GM10248 (cell line): ENCODE results near the gene CCT7.

ENCODE experiments used
- CTCF ChIA-PET: fragments of 300-600 bp; sonication (Branson Sonifier 250); formaldehyde crosslinking; extraction: SDS; loops from one replicate; lab custom pipeline; 2021; ENCODE audit warnings: antibody characterized with exemption; lab: Yijun Ruan, JAX
- POLR2A ChIA-PET: fragments of 350-650 bp; sonication (Branson Sonifier 250); formaldehyde crosslinking; extraction: SDS; loops from one replicate; lab custom pipeline; 2020; ENCODE audit warnings: antibody characterized with exemption; lab: Yijun Ruan, JAX
- DNase-seq: peaks from one replicate; pipeline ENCODE4 v3.0.0; 2012; ENCODE audit errors: extremely low spot score
- CTCF ChIP-seq: IDR thresholded peaks from 2 replicates; pipeline ENCODE4 v1.5.1; 2012; ENCODE audit warnings: mild to moderate bottlenecking, low read depth; ENCODE audit errors: extremely low read depth, missing control alignments, control extremely low read depth

Gene CCT7

DNA sequence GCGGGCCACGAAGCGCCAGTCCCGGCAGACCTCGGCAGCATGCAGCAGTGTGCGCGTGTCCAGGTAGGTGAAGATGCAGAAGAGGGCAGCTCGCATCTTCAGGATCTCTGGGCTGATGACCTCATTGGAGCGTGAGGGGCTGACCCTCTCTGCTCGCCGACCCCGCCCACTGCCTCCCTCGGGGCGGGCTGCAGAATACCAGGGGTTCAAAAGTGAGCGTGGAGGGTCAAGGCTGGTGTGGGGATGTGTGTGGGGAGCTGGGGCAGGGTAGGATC, 30.2 kb downstream of the CCT7 start:
- TF ChIP-seq CTCF = no peak
- POLR2A ChIA-PET = no interaction called here
- no peak for DNase-seq
- CTCF ChIA-PET = interaction anchor here (2.5 kb wide), 1 partner anchor 26 kb away, joined by 11 read pairs; no protein-coding TSS in a partner anchor

DNA sequence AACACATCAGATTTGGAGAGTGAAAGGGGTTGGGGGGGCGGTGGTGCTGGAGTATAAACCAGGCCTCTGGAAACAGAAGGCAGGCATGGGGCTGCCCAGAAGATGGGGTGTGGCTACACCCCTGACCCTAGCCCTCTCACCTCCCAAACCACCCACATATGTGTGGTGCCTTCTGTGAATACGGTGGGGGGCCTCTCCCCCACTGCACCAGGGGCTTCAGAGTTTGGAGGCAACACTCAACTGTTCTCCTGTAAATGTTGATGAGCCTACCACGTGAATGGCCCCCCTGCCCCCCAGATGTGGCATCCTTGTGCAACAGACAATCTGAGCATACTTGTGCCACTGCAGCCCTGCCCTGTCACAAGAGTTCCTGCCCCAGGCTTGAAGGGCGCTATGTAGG, 30.7 kb downstream of the CCT7 start:
- no peak for DNase-seq
- POLR2A ChIA-PET = no interaction called here

GRCh38 chr2:73265298-73266060, 31.4 kb downstream of the CCT7 start:
- DNase-seq = no peak
- no peak for TF ChIP-seq CTCF
- POLR2A ChIA-PET = no interaction called here
- CTCF ChIA-PET = no interaction called here

More for the DNA sequence above, 30.7 kb downstream of the CCT7 start:
- TF ChIP-seq CTCF = no peak
- CTCF ChIA-PET = no interaction called here

- no peak for DNase-seq
- no peak for TF ChIP-seq CTCF
- ChIA-PET CTCF (no interaction called here), POLR2A (no interaction called here)
Observed at GRCh38 chr2:73266061-73266901, 32.2 kb downstream of the CCT7 start.

GRCh38 chr2:73267008-73267407, 32.9 kb downstream of the CCT7 start:
- DNase-seq = no peak
- ChIA-PET CTCF (interaction anchor here (1.7 kb wide), 1 partner anchor 23 kb away, joined by 15 read pairs; no protein-coding TSS in a partner anchor), POLR2A (no interaction called here)
- TF ChIP-seq CTCF = no peak

DNA sequence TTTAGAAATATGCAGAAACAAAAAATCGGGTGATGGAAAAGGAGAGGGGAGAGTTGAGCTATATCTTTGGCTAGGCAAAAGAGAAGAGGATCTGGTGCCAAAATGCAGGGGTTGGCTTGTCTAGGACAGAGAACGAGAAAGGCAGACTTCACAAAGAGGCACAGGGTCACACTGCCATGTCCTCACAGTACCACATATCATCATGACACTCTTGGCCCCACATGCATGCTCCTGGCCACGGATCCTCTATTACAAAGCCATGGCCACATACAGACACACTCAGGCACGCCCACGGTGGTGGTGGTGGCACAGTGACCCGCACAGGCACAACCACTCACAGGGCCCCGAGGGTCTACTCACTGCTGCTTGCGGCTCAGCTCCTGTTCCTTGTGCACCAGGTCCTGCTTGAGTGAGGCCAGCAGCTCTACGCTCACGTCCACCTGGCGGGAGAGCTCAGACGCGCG, 34.3 kb downstream of the CCT7 start:
- no peak for TF ChIP-seq CTCF
- ChIA-PET POLR2A (no interaction called here), CTCF (interaction anchor here (1.2 to 1.7 kb wide), 4 partner anchors 9 to 91 kb away, joined by 3 to 15 read pairs (median 4); no protein-coding TSS in a partner anchor)
- DNase-seq = no peak
